Measurements from ENCODE around the gene AGAP2.
A peak's percentile ranks its signal among the peaks of the same experiment; 100 is the strongest.

AGAP2 gene

GRCh38 chr12:57760347-57760982, 21.9 kb upstream of the AGAP2 start:
- Histone ChIP-seq H3K4me1 (ENCODE audit: control insufficient read depth, insufficient read depth, low read length, unreplicated experiment) (peaks cover under 1% of the 10 kb centered on the region), H3K27me3 (ENCODE audit: insufficient read depth, low read length) (peaks cover 35% of the 10 kb centered on the region), H2AFZ (ENCODE audit: low read length, unreplicated experiment) (no peak overlapping the region), H3K36me3 (ENCODE audit: insufficient read depth, low read length) (no peaks in the 10 kb centered on the region), H3K4me3 (ENCODE audit: low read depth, low read length) (no peak overlapping the region), H3K27ac (ENCODE audit: low read depth, low read length) (no peak overlapping the region), H3K79me2 (ENCODE audit: control insufficient read depth, insufficient read depth, low read length, unreplicated experiment) (no peaks in the 10 kb centered on the region)

GRCh38 chr12:57759360-57759980, 20.9 kb upstream of the AGAP2 start:
- Histone ChIP-seq H3K79me2 (ENCODE audit: control insufficient read depth, insufficient read depth, low read length, unreplicated experiment) (no peaks in the 10 kb centered on the region), H3K27me3 (ENCODE audit: insufficient read depth, low read length) (peaks cover 27% of the 10 kb centered on the region), H2AFZ (ENCODE audit: low read length, unreplicated experiment) (no peak overlapping the region), H3K27ac (ENCODE audit: low read depth, low read length) (no peak overlapping the region), H3K4me1 (ENCODE audit: control insufficient read depth, insufficient read depth, low read length, unreplicated experiment) (no peaks in the 10 kb centered on the region), H3K4me3 (ENCODE audit: low read depth, low read length) (no peak overlapping the region), H3K36me3 (ENCODE audit: insufficient read depth, low read length) (no peaks in the 10 kb centered on the region)

DNA sequence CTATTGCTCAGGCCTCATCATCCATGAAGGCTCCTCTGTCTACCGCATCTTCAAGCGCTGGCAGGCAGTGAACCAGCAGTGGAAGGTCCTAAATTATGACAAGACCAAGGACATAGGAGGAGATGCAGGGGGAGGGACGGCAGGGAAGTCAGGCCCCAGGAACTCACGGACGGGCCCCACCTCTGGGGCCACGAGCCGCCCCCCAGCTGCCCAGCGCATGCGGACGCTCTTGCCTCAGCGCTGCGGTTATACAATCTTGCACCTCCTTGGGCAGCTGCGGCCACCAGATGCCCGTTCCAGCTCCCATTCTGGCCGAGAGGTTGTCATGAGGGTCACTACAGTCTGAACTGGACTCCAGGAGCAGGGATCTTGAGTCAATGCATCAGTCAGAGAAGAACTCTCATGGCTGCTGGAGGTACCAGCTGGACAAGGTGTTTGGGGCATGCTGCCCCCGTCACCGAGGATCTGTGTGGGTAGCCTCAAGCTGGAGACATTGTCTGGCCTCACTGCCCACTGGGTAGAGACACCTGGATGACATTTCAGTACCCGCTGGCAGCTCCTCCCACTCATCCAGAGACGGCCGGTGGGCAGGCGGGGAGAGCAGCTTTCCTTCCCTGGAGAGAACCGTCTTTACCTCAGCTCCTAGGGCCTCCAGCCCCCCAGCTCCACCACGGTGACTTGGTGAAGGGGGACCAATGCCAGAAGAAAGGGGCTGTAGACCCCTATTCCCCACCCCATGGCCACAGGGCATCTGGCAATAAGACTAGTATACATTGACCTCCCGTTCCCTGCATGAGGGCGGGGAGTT, 20.2 kb upstream of the AGAP2 start:
- Histone ChIP-seq H3K4me1 (ENCODE audit: control insufficient read depth, insufficient read depth, low read length, unreplicated experiment) (no peaks in the 10 kb centered on the region), H3K36me3 (ENCODE audit: insufficient read depth, low read length) (no peaks in the 10 kb centered on the region), H3K27ac (ENCODE audit: low read depth, low read length) (no peak overlapping the region), H3K4me3 (ENCODE audit: low read depth, low read length) (no peak overlapping the region), H2AFZ (ENCODE audit: low read length, unreplicated experiment) (no peak overlapping the region), H3K27me3 (ENCODE audit: insufficient read depth, low read length) (peaks cover 27% of the 10 kb centered on the region), H3K79me2 (ENCODE audit: control insufficient read depth, insufficient read depth, low read length, unreplicated experiment) (no peaks in the 10 kb centered on the region)

DNA sequence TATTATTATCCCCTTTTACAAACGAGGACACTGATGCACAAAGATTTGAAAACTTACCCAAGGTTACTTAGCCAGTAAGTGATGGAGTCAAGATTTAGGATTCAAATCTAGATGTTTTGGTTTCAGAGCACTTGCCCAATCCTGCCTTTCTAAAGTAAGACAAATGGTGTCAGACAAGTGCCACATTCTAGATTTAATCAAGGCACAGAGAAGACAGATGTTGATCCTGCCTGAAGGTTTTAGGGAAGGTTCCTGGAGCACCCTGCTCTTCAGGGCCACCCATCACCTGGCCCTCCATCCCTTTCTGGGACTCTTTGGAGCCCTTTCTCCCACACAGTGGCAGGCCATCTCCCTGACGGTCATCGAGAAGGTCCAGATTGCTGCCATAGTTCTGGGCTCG, 19.2 kb upstream of the AGAP2 start:
- H3K27me3 ChIP-seq (ENCODE audit: insufficient read depth, low read length) = peaks cover 29% of the 10 kb centered on the region
- H2AFZ ChIP-seq (ENCODE audit: low read length, unreplicated experiment) = no peak overlapping the region
- no peak overlapping the region for H3K4me3 ChIP-seq (ENCODE audit: low read depth, low read length)
- H3K79me2 ChIP-seq (ENCODE audit: control insufficient read depth, insufficient read depth, low read length, unreplicated experiment) = no peaks in the 10 kb centered on the region
- H3K27ac ChIP-seq (ENCODE audit: low read depth, low read length) = no peak overlapping the region
- peaks cover 2% of the 10 kb centered on the region for H3K4me1 ChIP-seq (ENCODE audit: control insufficient read depth, insufficient read depth, low read length, unreplicated experiment)
- no peaks in the 10 kb centered on the region for H3K36me3 ChIP-seq (ENCODE audit: insufficient read depth, low read length)

- Histone ChIP-seq H3K4me3 (ENCODE audit: low read depth, low read length) (no peak overlapping the region; the same call in 1 of the 2 replicates), H3K27me3 (ENCODE audit: insufficient read depth, low read length) (peaks cover 29% of the 10 kb centered on the region), H3K27ac (ENCODE audit: low read depth, low read length) (no peak overlapping the region), H3K36me3 (ENCODE audit: insufficient read depth, low read length) (no peaks in the 10 kb centered on the region), H3K4me1 (ENCODE audit: control insufficient read depth, insufficient read depth, low read length, unreplicated experiment) (peaks cover 5% of the 10 kb centered on the region), H3K79me2 (ENCODE audit: control insufficient read depth, insufficient read depth, low read length, unreplicated experiment) (peaks cover 4% of the 10 kb centered on the region), H2AFZ (ENCODE audit: low read length, unreplicated experiment) (no peak overlapping the region)
These were observed 18.1 kb upstream of the AGAP2 start for GRCh38 chr12:57756406-57757341.

- Histone ChIP-seq H2AFZ (ENCODE audit: low read length, unreplicated experiment) (peak overlapping the region; percentile 9), H3K27me3 (ENCODE audit: insufficient read depth, low read length) (peaks cover 29% of the 10 kb centered on the region), H3K79me2 (ENCODE audit: control insufficient read depth, insufficient read depth, low read length, unreplicated experiment) (peaks cover 13% of the 10 kb centered on the region), H3K27ac (ENCODE audit: low read depth, low read length) (no peak overlapping the region), H3K4me1 (ENCODE audit: control insufficient read depth, insufficient read depth, low read length, unreplicated experiment) (peaks cover 10% of the 10 kb centered on the region), H3K36me3 (ENCODE audit: insufficient read depth, low read length) (0 out of 2 replicates have a peak, but pooled peaks cover 2% of the 10 kb centered on the region), H3K4me3 (ENCODE audit: low read depth, low read length) (peak overlapping the region; percentile 63)
These were observed 17.2 kb upstream of the AGAP2 start for GRCh38 chr12:57755454-57756372.

GRCh38 chr12:57755194-57755453, 16.6 kb upstream of the AGAP2 start:
- H3K36me3 ChIP-seq (ENCODE audit: insufficient read depth, low read length) = peaks cover 8% of the 10 kb centered on the region; the same call in 1 of the 2 replicates
- peaks cover 13% of the 10 kb centered on the region for H3K4me1 ChIP-seq (ENCODE audit: control insufficient read depth, insufficient read depth, low read length, unreplicated experiment)
- H2AFZ ChIP-seq (ENCODE audit: low read length, unreplicated experiment) = no peak overlapping the region
- H3K79me2 ChIP-seq (ENCODE audit: control insufficient read depth, insufficient read depth, low read length, unreplicated experiment) = peaks cover 19% of the 10 kb centered on the region
- peaks cover 29% of the 10 kb centered on the region for H3K27me3 ChIP-seq (ENCODE audit: insufficient read depth, low read length)
- H3K27ac ChIP-seq (ENCODE audit: low read depth, low read length) = no peak overlapping the region
- peak overlapping the region; percentile 63 for H3K4me3 ChIP-seq (ENCODE audit: low read depth, low read length)

DNA sequence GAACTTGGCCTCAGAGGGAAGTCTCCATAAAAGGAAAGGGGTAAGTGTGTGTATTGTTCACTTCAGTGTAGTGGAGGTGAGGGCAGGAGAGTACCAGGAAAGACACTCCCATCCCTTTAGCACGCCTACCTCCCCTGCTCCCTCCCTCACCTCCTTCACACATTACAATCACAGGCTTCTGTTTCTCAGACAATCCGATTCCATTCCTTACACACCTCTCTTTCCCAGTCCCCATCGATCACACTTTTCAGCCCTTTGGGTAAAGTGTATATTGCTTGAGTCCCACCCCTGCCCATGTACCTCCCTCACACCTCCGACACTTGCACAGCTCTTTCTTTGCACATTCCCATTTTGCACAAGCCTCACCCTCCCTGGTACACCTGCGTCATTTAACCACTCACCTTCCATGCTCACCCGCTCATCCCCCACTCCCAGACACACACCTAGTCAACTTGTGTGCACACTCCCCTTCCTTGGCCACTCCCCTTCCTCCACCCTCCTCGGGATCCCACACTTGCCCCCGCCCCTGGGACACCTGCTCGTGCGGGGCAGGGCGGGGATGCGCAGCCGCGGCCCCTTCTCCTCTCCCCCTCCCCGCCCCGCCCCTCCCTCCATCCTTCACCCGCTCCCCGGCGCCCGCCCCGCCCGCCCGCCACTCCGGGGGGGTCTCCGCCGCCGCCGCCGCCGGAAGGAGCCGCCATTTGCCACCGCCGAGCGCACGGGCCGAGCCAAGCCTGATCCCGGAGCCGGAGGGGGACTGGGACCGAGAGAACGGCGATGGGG, 16.1 kb upstream of the AGAP2 start, which contains the start of gene MARCHF9:
Gene MARCHF9, plus strand, starts transcription at position 693 of the 783 bp plus-strand sequence. CDS start 426 bp downstream, outside the sequence.
- H2AFZ ChIP-seq (ENCODE audit: low read length, unreplicated experiment) = peak within 1 kb of the TSS; percentile 9
- peaks cover 21% of the 10 kb centered on the region for H3K79me2 ChIP-seq (ENCODE audit: control insufficient read depth, insufficient read depth, low read length, unreplicated experiment)
- H3K4me1 ChIP-seq (ENCODE audit: control insufficient read depth, insufficient read depth, low read length, unreplicated experiment) = peaks cover 13% of the 10 kb centered on the region
- H3K4me3 ChIP-seq (ENCODE audit: low read depth, low read length) = peak within 1 kb of the TSS; percentile 63
- no peak within 1 kb of the TSS for H3K27ac ChIP-seq (ENCODE audit: low read depth, low read length)
- H3K27me3 ChIP-seq (ENCODE audit: insufficient read depth, low read length) = peaks cover 29% of the 10 kb centered on the region
- H3K36me3 ChIP-seq (ENCODE audit: insufficient read depth, low read length) = peaks cover 8% of the 10 kb centered on the region; the same call in 1 of the 2 replicates

- H3K4me3 ChIP-seq (ENCODE audit: low read depth, low read length) = no peak overlapping the region
- peaks cover 12% of the 10 kb centered on the region for H3K36me3 ChIP-seq (ENCODE audit: insufficient read depth, low read length)
- peaks cover 28% of the 10 kb centered on the region for H3K79me2 ChIP-seq (ENCODE audit: control insufficient read depth, insufficient read depth, low read length, unreplicated experiment)
- H3K27ac ChIP-seq (ENCODE audit: low read depth, low read length) = no peak overlapping the region
- peaks cover 13% of the 10 kb centered on the region for H3K4me1 ChIP-seq (ENCODE audit: control insufficient read depth, insufficient read depth, low read length, unreplicated experiment)
- H2AFZ ChIP-seq (ENCODE audit: low read length, unreplicated experiment) = no peak overlapping the region
- H3K27me3 ChIP-seq (ENCODE audit: insufficient read depth, low read length) = peaks cover 29% of the 10 kb centered on the region
These were observed 15.3 kb upstream of the AGAP2 start for GRCh38 chr12:57753756-57754337.
